Ovary (tissue), 3 donors: Measurements from ENCODE around the gene CYP2R1.
"Not testable (repeated sequence)": the region's sequence is repeated elsewhere in the genome, so short reads cannot be mapped to it uniquely, and the experiment has no call there.

ENCODE experiments used
- POLR2A ChIP-seq: fragments of 450-650 bp; IDR thresholded peaks from one replicate; pipeline ENCODE4 v1.6.1; 2017; ENCODE audit warnings: antibody characterized with exemption, mild to moderate bottlenecking, moderate library complexity
- TF ChIP-seq, protein P1 (sequence below), 3 donors: fragments of 450-650 bp in 2 of 3; fragments of 200-600 bp in 1 of 3; IDR thresholded peaks; one replicate each; pipeline versions ENCODE4 v1.5.1 to v1.8.0; 2016 to 2022; ENCODE audit warnings: antibody characterized with exemption in 3 of 3, mild to moderate bottlenecking in 1 of 3
- donor health status: DM: no; HTN: no; CAD: no.

DNA sequence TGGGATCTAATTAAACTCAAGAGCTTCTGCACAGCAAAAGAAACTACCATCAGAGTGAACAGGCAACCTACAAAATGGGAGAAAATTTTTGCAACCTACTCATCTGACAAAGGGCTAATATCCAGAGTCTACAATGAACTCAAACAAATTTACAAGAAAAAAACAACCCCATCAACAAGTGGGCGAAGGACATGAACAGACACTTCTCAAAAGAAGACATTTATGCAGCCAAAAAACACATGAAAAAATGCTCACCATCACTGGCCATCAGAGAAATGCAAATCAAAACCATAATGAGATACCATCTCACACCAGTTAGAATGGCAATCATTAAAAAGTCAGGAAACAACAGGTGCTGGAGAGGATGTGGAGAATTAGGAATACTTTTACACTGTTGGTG lies 8.3 kb downstream of the CYP2R1 start:
- TF ChIP-seq, protein P1, sequence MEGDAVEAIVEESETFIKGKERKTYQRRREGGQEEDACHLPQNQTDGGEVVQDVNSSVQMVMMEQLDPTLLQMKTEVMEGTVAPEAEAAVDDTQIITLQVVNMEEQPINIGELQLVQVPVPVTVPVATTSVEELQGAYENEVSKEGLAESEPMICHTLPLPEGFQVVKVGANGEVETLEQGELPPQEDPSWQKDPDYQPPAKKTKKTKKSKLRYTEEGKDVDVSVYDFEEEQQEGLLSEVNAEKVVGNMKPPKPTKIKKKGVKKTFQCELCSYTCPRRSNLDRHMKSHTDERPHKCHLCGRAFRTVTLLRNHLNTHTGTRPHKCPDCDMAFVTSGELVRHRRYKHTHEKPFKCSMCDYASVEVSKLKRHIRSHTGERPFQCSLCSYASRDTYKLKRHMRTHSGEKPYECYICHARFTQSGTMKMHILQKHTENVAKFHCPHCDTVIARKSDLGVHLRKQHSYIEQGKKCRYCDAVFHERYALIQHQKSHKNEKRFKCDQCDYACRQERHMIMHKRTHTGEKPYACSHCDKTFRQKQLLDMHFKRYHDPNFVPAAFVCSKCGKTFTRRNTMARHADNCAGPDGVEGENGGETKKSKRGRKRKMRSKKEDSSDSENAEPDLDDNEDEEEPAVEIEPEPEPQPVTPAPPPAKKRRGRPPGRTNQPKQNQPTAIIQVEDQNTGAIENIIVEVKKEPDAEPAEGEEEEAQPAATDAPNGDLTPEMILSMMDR (IDR thresholded peaks at IDR 0.05) = not testable (repeated sequence)
- not testable (repeated sequence) for TF ChIP-seq POLR2A
